GM18508 (cell line): ENCODE results near the gene CLDN18.

Experiments
- ATAC-seq: cut with Tn5 transposase; IDR thresholded peaks from one replicate; pipeline ENCODE4 v1.9.1; 2021; ENCODE audit warnings: moderate number of reproducible peaks; ENCODE audit not compliant: insufficient read depth, unreplicated experiment

Gene CLDN18

DNA sequence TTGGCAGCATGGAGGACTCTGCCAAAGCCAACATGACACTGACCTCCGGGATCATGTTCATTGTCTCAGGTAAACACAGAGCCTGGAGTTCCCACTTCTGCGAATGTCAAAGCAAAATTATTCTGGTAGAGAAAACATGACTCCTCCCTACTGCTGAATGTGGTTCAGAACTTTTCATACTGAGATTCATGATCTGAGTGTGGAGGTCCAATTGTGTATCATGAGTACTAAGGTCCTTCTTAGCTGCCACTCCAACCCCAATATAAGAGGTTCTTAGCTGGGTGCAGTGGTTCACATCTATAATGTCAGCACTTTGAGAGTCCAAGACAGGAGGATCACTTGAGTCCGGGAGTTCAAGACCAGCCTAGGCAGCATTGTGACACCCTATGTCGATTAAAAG is 13.8 kb downstream of the CLDN18 start:
- ATAC-seq, result no peak

DNA sequence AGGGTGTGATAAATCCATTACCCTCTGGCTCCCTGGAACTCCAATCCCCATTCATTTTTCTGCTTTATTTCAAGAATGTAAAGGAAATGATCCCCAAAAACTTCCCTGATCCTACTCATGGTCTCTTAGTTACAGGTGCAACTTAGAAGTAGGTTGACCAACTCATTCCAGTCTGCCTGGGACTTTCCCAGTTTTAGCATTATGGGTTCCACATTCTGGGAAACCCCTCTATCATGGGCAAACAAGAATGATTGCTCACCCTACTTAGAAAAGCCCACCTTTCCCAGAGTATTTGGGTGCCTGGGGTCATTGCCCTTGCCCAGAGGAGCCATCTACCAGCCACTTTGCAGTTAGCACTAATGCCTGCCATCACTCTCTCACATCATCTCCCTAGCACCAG is 15.6 kb downstream of the CLDN18 start:
- no peak for ATAC-seq

DNA sequence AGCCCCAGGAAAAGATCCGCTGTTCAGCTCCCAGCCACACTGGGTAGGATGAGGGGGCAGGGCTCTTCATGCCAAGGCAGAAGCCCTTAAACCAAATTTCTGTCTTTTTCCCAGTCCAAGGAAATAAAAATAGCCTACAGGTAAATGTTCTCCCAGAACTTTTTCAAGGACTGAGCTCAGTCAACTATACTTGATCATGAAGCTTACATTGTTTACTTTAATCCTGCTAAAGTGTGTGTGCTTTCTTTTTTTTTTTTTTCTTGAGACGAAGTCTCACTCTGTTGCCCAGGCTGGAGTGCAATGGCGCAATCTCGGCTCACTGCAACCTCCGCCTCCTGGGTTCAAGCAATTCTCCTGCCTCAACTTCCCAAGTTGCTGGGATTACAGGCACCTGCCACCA is 17.9 kb downstream of the CLDN18 start:
- ATAC-seq, result no peak

DNA sequence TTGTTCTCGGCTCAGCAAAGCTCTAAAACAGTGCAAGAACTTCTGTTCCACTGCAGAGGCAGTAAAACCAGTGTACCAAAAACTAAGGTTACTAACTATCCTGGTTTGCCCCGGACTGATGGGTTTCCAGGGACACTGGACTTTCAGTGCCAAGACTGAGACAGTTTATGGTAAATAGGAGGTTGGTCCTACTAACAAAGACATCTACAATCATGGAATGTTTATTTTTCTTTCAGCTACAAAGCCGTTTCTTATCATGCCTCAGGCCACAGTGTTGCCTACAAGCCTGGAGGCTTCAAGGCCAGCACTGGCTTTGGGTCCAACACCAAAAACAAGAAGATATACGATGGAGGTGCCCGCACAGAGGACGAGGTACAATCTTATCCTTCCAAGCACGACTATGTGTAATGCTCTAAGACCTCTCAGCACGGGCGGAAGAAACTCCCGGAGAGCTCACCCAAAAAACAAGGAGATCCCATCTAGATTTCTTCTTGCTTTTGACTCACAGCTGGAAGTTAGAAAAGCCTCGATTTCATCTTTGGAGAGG is 20.8 kb downstream of the CLDN18 start:
- no peak for ATAC-seq

DNA sequence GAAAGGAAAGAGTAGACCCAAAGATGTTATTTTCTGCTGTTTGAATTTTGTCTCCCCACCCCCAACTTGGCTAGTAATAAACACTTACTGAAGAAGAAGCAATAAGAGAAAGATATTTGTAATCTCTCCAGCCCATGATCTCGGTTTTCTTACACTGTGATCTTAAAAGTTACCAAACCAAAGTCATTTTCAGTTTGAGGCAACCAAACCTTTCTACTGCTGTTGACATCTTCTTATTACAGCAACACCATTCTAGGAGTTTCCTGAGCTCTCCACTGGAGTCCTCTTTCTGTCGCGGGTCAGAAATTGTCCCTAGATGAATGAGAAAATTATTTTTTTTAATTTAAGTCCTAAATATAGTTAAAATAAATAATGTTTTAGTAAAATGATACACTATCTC is 21.6 kb downstream of the CLDN18 start:
- ATAC-seq, result no peak

DNA sequence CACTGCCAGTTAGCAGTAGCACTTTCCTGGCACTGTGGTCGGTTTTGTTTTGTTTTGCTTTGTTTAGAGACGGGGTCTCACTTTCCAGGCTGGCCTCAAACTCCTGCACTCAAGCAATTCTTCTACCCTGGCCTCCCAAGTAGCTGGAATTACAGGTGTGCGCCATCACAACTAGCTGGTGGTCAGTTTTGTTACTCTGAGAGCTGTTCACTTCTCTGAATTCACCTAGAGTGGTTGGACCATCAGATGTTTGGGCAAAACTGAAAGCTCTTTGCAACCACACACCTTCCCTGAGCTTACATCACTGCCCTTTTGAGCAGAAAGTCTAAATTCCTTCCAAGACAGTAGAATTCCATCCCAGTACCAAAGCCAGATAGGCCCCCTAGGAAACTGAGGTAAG is 22.6 kb downstream of the CLDN18 start:
- no peak for ATAC-seq

DNA sequence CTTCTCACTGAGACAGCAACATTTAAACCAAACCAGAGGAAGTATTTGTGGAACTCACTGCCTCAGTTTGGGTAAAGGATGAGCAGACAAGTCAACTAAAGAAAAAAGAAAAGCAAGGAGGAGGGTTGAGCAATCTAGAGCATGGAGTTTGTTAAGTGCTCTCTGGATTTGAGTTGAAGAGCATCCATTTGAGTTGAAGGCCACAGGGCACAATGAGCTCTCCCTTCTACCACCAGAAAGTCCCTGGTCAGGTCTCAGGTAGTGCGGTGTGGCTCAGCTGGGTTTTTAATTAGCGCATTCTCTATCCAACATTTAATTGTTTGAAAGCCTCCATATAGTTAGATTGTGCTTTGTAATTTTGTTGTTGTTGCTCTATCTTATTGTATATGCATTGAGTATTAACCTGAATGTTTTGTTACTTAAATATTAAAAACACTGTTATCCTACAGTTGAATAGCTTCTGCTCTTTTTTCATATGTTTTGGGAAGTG is 23.3 kb downstream of the CLDN18 start:
- no peak for ATAC-seq

DNA sequence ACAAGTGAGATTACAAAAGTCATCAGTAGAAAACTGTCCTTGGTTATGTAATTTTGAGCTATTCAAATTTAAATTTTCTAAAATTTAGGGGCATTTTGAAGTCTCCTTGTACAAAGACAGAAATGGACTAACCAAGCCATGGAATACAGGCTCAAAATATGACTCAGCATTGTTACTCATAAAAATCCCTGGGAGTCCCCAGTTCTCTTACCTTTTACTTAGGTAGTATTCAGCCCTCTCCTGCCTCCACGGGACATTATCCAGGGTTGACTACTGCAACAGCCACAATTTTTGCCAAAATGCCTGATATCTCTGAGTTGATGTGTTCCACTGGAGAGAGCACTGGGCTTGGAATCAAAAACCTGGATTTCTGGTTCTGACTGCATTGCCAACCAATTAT is 25.0 kb downstream of the CLDN18 start:
- no peak for ATAC-seq

DNA sequence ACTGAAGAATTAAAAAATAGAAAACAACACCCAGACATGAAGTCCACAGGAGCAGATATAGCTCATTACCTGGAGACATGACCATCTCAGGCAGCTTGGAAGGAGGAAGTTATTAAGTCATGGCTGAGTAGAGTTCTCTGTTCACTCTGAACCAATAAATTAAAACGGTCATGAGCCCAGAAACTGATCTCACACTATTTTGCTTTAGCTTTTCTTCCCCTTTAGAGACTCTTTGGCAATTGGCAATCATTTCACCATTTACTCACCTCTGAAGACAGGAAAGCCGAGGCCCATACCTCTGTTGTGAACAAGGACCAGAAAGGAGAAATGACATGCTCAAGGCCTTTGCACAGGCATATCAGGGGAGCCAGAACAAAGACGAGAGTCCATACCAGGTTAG is 26.6 kb downstream of the CLDN18 start:
- ATAC-seq, result no peak

DNA sequence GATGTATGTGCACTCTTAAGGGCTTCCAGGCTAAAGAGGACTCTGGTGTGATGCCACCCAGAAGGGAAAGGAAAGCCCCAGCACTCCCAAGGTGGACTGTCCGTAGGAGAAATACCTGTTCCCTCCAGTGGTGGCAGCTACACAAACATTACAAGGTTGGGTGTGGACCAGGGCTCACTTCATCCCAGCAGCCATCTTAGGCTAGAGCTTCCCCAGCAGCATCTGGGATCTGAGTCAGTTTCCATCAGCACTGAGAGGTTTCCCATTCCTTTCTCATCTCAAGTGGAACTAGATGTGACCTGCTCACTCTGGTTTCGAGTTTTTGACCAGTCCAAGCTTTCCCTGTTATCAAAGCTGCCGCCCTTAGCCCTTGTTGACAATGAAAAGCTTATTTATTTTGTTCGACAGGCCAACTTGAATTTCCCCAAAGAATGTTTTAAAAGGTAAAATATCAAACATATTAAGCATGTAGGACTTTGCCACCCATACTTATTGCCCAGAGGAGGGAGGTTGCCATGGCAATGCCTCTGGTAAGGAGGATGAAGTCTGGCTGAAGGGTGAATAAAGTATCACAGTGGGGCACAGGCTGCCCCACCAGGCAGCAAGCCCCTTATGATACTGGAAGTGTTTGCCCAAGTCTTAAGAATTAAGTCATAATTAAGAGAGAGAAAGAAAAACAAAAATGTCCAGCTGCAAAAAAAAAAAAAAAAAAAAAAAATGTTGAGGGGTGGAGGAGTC is 28.9 kb downstream of the CLDN18 start:
- no peak for ATAC-seq

DNA sequence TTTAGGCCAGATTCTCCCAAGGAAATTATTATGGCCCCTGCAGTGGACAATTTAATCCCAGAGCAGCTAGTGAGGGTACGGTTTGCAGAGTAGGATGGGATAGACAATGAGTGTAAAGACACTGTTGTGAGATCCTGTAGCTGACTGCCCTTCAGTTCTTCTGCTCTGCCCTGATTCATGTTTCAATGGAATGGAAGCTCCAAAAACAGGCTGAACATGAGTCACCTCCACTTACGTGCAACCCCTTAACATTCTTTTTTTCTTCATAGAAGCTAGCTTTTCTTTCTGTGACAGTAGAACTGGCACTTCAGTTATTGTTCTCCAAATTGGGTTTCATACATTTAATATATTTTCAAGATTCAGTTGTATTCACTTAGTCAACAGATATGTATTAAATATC is 32.1 kb downstream of the CLDN18 start:
- ATAC-seq, result no peak

DNA sequence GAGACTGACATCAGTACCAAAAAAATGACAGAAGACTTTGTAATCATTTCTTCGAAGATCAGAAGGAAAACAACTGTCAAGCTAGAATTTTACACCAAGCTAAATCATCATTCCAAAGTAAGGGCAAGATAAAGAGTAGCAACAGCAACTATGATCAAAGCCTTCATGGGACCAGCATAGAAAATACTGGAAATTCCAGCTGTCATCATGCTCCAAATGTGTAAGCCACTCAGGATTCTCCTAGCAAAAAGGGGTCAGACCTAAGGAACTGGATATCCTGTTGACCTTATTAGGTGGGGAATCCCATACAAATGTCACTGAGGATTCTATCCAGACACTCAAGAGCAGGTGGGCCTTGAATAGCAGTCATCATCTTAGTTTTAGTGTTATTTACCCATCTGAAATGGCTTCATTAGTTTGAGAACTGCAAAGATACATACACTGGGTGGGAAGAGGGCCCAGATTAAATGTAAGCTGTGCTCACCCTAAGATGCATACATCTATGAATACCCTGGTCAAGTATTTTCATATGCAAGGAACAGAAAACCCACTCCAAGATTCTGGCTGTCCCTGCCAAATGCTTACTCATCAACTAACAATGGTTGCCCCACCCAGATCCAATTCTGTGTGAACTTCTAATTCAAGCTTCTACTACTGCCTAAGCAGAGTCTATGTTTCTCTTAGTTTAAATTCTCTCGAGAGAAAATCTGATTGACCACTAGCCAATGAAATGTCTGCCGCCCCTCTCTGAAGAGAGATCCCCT is 33.5 kb downstream of the CLDN18 start:
- no peak for ATAC-seq

DNA sequence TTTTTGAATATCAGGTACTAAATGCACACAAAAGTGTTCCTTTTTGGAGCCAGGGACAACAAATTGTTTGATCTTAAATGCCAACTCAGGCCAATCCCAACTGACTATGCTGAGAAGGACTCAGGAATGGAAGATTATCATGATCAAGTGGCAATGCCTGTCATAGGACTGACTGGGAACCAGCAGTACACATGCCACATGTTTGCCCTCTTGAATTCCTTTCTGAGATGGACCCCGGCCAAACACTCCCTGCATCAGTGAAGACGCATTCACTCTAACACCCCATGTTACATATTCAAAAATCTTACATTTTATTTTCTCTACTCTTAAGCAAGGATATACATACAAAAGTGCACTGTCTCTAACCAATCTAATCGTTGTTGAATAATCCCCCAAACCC is 36.1 kb downstream of the CLDN18 start:
- ATAC-seq, result no peak

DNA sequence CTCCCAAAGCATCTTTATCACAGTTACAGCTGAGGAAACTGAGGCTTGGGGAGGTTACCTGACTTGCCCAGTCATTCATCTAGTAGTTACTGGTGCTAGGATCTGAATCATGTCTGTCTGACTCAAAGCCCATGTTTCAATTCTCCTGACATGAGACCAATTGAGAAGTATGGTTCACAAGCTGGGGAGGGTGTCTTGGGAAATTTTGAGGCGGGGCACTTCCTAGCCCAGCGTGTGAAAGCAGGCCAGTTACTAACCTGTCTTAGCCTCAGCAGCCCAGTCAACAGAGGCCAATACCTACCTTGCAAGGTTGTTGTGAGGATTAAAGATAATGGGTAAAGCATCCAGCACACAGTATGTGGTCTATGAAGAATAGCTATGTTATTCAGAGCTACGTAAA is 37.0 kb downstream of the CLDN18 start:
- ATAC-seq, result peak; percentile 56

DNA sequence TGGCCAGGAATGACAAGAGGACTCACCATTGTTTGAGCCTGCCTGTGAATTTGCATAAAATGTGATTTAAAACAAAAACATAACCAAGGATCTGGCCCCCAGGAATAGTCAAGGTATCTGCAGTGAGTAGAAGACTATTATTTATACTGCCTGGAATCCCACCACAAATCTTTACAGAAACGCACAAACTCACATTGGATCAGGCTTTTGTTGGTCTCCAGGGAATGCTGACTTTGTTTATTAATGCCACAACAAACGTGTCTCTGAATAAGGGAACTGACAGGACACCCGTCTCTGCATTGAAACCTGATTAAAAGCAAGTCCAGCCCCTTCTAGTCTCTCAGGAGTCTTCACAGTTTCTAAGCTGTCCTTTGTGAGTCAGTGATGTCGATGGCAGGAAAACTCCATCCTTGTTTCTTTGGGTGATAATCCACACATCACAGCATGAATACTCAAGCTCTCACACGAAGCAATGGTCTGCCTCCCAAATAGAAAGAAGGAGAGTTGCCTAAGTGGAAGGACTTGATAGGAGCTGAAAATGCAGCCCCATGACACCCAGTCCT is 37.7 kb downstream of the CLDN18 start:
- ATAC-seq, result no peak

DNA sequence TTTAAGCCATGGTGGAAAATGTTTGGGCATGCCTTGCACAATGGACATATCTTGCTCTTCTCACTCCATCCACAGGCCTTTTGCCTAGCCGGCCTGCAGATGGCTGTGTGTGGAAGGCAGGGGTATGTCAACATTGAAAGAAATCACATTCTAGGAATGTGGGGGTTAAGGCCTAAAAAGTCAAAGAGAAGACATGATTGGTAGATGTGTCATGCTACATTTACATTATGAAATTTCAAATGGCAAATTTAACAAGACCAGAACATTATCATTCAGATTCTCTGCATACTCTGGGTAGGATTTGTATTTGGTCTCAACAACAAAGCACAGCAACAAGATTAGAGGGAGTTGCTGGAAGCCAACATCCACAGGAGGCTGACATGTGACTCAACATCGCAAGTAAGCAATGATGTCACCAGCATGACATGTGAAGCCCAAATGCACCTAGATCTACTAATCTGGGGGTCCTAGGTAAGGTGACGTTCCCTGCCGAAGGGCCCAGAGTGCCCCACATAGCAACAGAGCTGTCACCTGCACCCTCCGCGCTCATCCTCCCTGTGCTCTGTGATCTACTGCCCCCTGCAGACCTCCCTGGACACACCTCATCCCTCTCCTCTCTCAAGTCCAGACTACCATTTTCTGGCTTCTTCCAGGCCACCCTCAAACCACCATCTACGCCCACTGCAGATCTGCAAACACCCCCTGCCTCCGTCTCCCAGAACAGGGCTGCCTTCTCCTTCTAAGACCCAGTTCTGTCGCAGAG is 39.4 kb downstream of the CLDN18 start:
- no peak for ATAC-seq

DNA sequence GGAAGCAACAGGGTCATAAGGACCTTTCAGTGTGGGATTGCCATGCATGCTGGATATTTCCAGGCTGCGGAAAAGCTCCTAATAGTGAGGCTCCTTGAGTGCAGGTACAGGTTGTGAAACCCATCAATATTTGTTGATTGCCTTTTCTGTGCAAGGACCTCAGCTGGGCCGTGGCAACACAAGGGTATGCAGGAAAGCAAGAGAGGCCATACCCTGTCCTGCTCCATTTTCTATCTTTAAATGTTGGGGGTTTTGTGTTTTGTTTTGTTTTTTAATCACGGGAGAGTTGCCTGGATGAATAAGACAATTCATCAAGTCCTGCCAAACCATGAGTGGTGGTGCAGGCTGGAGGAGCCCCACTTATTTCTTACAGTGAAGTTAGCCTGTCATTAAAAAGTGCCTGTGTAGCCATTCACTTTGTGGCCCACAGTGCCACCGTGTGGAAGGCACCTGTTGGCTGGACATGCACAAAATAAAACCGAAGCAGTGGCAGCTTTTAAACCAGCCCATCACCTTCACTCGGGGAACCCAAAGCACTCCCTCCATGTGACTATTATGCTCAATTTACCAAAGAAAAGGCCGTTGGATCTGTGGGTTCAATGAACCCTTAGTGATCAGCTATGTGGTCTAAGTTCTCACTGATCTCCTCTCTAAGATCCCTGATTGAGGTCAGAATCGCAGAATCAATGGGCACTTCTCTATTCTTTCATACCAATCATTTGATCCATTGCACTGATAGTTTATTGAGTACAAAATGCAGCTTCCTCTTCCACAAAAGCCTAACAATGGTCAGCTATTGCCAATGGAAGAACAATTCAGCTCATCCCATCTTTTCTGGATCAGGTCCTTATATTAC is 42.2 kb downstream of the CLDN18 start:
- no peak for ATAC-seq

DNA sequence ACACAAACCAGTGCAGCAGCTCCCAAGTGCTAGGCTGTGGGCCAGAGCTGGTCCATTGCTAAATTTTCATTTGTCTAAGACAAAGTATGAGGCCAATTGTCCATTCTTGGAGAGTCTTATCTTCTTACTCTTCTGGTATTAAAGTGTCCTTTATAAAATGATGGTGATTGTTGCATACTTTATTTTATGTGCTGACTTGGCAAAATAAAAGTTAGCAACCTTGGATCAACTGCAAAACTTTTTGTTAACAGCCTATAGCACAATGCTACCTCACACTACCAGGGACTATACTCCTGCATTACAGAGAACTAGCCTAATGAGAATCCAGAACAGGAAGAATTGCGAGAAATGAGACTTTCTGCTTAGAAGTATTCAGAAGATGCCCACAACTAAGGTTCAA is 44.1 kb downstream of the CLDN18 start:
- no peak for ATAC-seq

DNA sequence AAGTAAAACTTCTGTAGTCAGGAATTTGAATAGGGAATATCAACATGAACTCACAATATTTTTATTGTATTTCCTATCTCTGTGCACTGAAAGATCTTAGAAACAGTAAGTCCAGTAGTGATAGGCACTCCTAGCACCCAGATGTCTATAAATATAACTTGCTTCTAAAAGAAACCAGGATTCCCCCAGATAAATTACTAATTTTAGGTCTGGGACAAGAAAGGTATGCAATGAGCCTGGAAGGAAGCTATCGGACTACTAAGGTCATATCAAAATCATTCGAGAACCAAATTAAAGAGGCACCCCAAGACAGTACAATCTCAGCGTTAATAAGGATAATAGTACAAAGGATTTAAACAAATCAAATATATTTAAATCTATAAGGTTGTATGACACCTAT is 47.4 kb downstream of the CLDN18 start:
- ATAC-seq, result no peak

DNA sequence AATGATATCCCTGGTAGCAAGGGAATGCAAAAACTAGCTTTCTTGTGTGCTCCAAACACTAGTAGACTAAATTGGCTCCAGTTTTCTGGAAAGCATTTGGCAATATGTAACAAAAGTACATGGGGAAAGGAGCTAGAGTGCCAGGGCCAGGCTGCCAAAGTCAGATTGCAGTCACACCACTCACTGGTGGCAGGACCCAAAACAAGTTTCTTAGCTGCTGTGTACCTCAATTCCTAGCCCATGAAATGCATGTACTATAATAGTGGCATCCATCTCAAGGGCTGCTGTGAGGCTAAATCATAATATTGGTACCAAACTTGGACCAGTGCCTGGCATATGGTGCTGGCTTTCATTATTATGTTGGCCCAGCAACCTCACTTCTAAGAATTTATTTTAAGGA is 49.3 kb downstream of the CLDN18 start:
- no peak for ATAC-seq
